D341Med (cell line): ENCODE results near the gene METTL15.
"Not testable (repeated sequence)": the region's sequence is repeated elsewhere in the genome, so short reads cannot be mapped to it uniquely, and the experiment has no call there.

Experiments
- DNase-seq: peaks from one replicate; pipeline ENCODE4 v3.0.0; 2012; ENCODE audit warnings: low spot score

METTL15 gene

GRCh38 chr11:28110821-28111200 lies 2.6 kb downstream of the METTL15 start:
- no peak for DNase-seq

- no peak for DNase-seq
Measured at GRCh38 chr11:28114116-28114515, 5.9 kb downstream of the METTL15 start.

GRCh38 chr11:28114731-28115130 lies 6.5 kb downstream of the METTL15 start:
- DNase-seq = no peak

- DNase-seq = no peak
Measured at GRCh38 chr11:28117712-28118111, 9.5 kb downstream of the METTL15 start.

- no peak for DNase-seq
Measured at GRCh38 chr11:28123151-28123581, 15.0 kb downstream of the METTL15 start.

- DNase-seq = no peak
Measured at GRCh38 chr11:28132548-28132947, 24.4 kb downstream of the METTL15 start.

GRCh38 chr11:28133146-28133545 lies 25.0 kb downstream of the METTL15 start:
- no peak for DNase-seq

- not testable (repeated sequence) for DNase-seq
Measured at GRCh38 chr11:28136157-28136556, 28.0 kb downstream of the METTL15 start.

GRCh38 chr11:28137366-28137765 lies 29.2 kb downstream of the METTL15 start:
- DNase-seq = no peak

GRCh38 chr11:28137832-28138231 lies 29.6 kb downstream of the METTL15 start:
- no peak for DNase-seq

GRCh38 chr11:28139841-28140415 lies 31.7 kb downstream of the METTL15 start:
- no peak for DNase-seq

- no peak for DNase-seq
Measured at GRCh38 chr11:28140689-28141455, 32.7 kb downstream of the METTL15 start.

GRCh38 chr11:28142724-28143123 lies 34.5 kb downstream of the METTL15 start:
- DNase-seq = no peak

- no peak for DNase-seq
Measured at GRCh38 chr11:28144808-28145207, 36.6 kb downstream of the METTL15 start.

- no peak for DNase-seq
Measured at GRCh38 chr11:28146123-28146751, 38.0 kb downstream of the METTL15 start.

GRCh38 chr11:28152743-28153142 lies 44.6 kb downstream of the METTL15 start:
- DNase-seq = no peak

GRCh38 chr11:28153586-28153985 lies 45.4 kb downstream of the METTL15 start:
- no peak for DNase-seq

GRCh38 chr11:28168718-28169117 lies 60.5 kb downstream of the METTL15 start:
- DNase-seq = no peak

- DNase-seq = no peak
Measured at GRCh38 chr11:28169816-28170215, 61.6 kb downstream of the METTL15 start.

- no peak for DNase-seq
Measured at GRCh38 chr11:28170759-28171158, 62.6 kb downstream of the METTL15 start.

- DNase-seq = no peak
Measured at GRCh38 chr11:28176351-28176750, 68.2 kb downstream of the METTL15 start.

- no peak for DNase-seq
Measured at GRCh38 chr11:28195449-28195848, 87.3 kb downstream of the METTL15 start.

GRCh38 chr11:28209906-28210305 lies 101.7 kb downstream of the METTL15 start:
- DNase-seq = no peak
